ENCODE data around the gene ZCRB1.

The ZCRB1 gene

DNA sequence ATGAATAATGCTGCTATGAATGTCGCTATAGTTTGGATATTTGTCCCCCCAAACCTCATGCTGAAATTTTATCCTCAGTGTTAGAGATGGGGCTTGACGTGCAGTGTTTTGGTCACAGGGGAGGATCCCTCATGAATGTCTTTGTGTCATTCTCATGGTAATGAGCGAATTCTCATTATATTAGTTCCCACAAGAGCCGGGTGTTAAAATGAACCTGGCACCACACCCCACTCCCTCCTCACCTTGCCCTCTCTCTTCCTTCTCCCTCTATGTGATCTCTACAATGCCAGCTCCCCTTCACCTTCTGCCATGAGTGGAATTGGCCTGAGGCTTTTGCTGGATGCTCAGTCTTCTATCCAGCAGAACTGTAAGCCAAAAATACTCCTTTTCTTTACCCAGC, 50.4 kb downstream of the ZCRB1 start:
- H3K27ac ChIP-seq = no peak overlapping the region
- TF ChIP-seq, protein P1, sequence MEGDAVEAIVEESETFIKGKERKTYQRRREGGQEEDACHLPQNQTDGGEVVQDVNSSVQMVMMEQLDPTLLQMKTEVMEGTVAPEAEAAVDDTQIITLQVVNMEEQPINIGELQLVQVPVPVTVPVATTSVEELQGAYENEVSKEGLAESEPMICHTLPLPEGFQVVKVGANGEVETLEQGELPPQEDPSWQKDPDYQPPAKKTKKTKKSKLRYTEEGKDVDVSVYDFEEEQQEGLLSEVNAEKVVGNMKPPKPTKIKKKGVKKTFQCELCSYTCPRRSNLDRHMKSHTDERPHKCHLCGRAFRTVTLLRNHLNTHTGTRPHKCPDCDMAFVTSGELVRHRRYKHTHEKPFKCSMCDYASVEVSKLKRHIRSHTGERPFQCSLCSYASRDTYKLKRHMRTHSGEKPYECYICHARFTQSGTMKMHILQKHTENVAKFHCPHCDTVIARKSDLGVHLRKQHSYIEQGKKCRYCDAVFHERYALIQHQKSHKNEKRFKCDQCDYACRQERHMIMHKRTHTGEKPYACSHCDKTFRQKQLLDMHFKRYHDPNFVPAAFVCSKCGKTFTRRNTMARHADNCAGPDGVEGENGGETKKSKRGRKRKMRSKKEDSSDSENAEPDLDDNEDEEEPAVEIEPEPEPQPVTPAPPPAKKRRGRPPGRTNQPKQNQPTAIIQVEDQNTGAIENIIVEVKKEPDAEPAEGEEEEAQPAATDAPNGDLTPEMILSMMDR (conservative IDR thresholded peaks at IDR 0.05) = no peak

DNA sequence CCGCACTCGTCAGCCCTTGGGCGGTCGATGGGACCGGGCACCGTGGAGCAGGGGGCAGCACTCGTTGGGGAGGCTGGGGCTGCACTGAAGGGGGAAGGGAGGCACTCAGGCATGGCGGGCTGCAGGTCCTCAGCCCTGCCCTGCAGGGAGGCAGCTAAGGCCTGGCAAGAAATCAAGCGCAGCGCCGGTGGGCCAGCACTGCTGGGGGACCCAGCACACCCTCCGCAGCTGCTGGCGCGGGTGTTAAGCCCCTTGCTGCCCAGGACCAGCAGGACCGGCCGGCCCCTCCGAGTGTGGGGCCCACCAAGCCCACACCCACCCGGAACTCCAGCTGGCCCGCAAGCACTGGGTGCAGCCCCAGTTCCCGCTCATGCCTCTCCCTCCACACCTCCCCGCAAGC, 52.2 kb downstream of the ZCRB1 start:
- TF ChIP-seq, protein P1 (conservative IDR thresholded peaks at IDR 0.05) = no peak
- no peak overlapping the region for H3K27ac ChIP-seq

DNA sequence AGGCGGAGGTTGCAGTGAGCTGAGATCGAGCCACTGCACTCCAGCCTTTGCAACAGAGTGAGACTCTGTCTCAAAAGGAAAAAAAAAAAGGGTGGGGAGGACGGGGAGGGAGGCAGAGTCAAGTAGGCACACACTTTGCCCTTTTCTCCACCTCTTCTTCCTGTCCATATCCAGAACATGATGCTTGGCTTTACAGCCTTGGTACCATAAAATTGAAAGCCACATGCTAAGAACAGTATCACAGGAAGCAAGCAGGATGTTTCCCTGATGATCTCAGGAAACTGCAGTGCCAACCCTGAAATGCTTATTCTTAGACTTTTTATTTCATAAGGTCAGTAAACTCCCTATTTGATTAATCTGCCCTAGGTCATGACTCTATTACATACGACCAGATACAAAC, 55.3 kb downstream of the ZCRB1 start:
- H3K27ac ChIP-seq = no peak overlapping the region
- TF ChIP-seq, protein P1 (conservative IDR thresholded peaks at IDR 0.05) = no peak

DNA sequence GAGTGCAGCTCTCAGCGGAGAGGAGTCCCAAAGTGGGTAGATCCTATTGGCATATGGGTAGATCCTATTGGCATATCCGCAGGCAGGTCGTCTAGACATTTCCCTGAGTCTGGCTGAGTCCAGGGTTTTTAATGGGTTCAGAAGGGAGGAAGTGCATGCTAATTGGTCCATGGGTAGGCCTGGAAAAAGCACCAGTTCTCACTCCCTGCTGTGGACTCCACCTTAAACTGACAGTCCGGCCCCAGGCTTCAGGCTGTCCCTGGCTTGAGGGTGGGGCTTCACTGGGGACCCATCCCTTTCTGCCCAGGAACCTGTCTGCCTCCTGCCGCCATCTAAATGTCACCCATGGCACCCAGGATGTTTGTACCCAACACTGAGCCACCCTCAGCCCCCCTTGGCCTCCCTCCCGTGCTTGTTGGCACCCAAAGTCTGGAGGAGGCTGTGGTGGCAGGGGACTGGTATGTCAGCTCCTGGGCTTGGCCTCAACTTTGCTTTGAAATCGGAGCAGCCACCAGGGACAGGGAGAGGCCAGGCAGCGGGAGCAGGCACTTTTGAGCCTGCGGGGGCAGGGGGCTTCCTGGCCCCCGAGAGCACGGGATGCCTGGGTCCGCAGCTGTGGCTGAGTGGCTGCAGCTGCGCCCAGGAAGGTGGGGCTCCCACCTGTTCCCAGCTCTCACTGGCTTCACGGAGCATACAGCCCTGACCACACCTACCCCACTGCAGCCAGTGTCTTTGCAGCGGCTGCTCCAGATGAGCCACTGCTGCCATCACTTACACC, 58.3 kb downstream of the ZCRB1 start:
- TF ChIP-seq, protein P1 (conservative IDR thresholded peaks at IDR 0.05) = no peak
- H3K27ac ChIP-seq = no peak overlapping the region

DNA sequence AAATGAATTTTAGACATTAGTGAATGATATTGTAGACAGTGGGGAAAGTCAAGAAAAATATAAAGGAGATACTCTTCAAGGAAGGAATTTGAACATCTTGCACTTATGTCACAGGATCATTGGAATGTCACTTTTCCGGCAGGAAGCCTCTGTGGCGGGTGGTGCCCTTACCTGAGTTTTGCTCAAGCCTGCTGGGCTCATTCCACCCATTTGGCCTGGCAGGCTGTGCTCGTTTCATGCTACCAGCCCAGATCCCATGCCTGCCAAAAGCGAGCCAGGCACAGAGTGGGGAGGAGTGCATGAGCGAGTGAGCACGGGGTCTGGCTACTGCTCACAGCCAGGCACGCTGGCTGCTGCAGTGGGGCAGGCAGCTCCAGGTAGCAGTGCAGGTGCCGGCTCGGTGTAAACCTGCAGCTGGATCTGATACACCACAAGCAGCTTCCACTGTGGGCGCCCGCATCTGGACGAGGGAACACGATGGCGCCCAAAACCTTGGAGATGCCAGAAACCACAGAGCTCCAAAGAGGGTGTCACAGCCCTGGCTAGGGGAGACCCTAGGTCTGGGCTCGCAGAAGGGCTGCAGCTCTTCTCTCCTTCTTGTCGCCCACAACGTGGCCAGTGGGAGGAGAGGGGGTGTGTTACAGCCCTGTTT, 59.2 kb downstream of the ZCRB1 start:
- H3K27ac ChIP-seq = no peak overlapping the region
- TF ChIP-seq, protein P1 (conservative IDR thresholded peaks at IDR 0.05) = no peak

DNA sequence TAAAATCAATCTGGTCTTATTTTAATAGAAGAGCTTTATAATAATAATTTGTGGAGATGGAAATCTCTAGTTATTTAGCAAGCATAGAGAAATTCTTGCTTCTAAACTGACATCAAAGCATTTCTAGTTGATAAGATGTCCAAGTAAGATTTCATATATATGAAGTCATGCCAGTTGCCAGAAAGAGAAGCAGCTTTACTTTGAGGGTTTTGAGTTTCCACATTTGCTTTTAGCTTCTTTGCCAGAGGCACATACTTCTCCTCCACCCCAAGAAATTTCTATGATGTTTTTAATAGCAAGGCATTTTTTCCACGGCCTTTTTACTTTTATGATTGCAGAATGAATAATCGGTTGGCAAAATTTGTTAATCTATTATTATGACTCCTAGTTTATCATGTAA, 63.6 kb downstream of the ZCRB1 start:
- TF ChIP-seq, protein P1 (conservative IDR thresholded peaks at IDR 0.05) = no peak
- H3K27ac ChIP-seq = no peak overlapping the region

Data from VCaP (cell line).